Epithelial cell of prostate (primary cell): Measurements from ENCODE around the gene VCAM1.
"Not testable (repeated sequence)": the region's sequence is repeated elsewhere in the genome, so short reads cannot be mapped to it uniquely, and the experiment has no call there.

ENCODE experiments used
- DNase-seq: peaks from one replicate; pipeline ENCODE4 v3.0.0-alpha.2; 2011; ENCODE audit warnings: low read depth, low spot score
- H3K27ac ChIP-seq: fragments of 450-650 bp; 2 replicates; pipeline ENCODE4 v1.5.1; 2017; ENCODE audit warnings: mild to moderate bottlenecking

VCAM1 gene, protein sequence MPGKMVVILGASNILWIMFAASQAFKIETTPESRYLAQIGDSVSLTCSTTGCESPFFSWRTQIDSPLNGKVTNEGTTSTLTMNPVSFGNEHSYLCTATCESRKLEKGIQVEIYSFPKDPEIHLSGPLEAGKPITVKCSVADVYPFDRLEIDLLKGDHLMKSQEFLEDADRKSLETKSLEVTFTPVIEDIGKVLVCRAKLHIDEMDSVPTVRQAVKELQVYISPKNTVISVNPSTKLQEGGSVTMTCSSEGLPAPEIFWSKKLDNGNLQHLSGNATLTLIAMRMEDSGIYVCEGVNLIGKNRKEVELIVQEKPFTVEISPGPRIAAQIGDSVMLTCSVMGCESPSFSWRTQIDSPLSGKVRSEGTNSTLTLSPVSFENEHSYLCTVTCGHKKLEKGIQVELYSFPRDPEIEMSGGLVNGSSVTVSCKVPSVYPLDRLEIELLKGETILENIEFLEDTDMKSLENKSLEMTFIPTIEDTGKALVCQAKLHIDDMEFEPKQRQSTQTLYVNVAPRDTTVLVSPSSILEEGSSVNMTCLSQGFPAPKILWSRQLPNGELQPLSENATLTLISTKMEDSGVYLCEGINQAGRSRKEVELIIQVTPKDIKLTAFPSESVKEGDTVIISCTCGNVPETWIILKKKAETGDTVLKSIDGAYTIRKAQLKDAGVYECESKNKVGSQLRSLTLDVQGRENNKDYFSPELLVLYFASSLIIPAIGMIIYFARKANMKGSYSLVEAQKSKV

DNA sequence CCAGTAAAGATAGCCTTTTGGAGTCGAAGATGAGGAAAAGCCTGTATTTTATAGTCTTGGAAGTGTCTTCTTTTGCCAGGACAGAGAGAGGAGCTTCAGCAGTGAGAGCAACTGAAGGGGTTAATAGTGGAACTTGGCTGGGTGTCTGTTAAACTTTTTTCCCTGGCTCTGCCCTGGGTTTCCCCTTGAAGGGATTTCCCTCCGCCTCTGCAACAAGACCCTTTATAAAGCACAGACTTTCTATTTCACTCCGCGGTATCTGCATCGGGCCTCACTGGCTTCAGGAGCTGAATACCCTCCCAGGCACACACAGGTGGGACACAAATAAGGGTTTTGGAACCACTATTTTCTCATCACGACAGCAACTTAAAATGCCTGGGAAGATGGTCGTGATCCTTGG lies at the start of gene VCAM1:
Gene VCAM1 (plus strand): TSS at position 253 of the 400 bp plus-strand sequence. CDS start 119 bp downstream, at position 372.
- no peak for DNase-seq
- no peak within 1 kb of the TSS for H3K27ac ChIP-seq

- H3K27ac ChIP-seq: no peak overlapping the region
- no peak for DNase-seq
Measured at GRCh38 chr1:100670083-100670482, 49.5 kb upstream of the VCAM1 start.

- no peak for DNase-seq
- H3K27ac ChIP-seq: no peak overlapping the region
Measured at GRCh38 chr1:100671601-100672000, 47.9 kb upstream of the VCAM1 start.

DNA sequence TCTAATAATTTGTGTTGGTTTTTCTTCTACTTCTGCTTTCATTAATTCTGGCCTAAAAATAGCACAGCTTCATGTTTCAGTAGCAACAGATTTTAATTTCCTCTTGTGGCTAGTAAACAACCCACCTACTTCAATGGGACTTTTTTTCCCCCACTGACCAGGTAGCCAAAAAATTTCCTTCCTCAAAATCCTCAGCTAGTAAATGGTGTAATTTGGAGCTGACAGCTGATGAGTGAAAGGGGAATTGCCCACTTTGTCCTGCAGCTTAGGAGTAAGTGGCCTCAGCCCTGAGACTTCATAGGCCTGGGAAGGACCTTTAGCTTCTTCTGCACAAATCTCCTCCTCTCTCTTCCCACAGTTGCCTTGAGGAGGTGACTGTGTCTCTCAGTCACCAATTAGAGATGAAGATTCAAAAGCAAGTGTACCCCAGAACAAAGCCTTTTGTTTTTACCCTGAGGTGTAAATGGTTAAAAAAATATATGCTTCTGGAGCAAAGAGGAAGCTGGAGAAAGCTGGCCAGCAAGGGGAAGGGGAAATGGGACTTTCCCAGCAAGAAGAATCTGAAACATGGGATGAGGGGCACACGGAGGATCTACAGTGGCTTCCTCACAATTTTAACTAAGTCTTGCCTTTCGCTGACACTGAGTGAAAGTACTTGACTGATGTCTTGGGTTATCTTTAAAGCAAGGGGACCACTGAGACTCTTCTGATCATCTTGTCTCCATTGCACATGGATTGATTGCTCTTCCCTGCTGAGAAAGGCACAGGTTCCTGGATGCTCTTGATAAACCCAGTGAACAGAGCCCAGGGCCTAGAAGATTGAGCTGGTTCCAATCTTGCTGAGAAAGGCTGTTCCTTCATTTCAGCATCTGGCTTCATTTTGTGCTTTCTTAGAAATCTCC lies 35.8 kb upstream of the VCAM1 start:
- no peak for DNase-seq
- H3K27ac ChIP-seq: no peak overlapping the region

GRCh38 chr1:100699744-100700143 lies 19.8 kb upstream of the VCAM1 start:
- H3K27ac ChIP-seq: no peak overlapping the region
- DNase-seq: no peak

DNA sequence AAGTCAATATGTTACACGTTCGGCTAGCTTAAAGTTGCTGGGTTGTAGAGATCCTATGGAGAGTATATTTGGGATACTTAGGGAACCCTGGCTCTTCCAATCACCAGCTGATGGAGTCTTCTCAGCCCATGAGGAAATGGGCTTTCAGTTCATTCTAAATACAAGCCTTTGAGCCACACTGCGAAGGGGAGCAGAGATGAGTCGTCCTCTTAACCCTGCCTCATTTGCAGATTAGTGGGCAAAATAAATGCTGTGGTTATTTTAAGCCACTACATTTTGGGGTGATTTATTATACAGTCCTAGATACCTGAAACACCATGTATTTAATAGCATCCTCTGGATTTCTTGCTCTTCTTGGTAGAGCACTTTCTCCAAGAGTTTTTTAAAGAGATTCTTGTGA lies 19.0 kb upstream of the VCAM1 start:
- no peak for DNase-seq
- no peak overlapping the region for H3K27ac ChIP-seq

GRCh38 chr1:100703052-100703451 lies 16.5 kb upstream of the VCAM1 start:
- no peak overlapping the region for H3K27ac ChIP-seq
- no peak for DNase-seq

DNA sequence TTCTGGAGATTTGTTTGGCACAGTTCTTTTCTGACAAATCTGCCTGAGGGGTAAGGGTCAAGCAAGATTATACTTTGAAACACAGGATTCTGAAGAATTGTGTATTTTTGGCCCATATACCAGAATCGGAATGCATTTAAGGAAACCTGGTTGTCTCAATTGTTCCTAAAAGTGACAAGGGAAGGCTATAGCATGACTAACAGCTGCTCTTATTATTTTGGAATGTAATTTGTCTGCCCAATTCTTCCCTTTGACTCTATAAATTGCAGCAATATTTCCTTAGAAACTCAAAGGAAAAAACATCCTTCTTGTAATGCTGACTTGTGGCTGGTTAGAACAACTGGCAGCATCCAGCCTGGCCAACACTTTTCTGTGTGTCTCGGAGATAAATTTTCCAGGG lies 15.8 kb upstream of the VCAM1 start:
- no peak overlapping the region for H3K27ac ChIP-seq
- no peak for DNase-seq

DNA sequence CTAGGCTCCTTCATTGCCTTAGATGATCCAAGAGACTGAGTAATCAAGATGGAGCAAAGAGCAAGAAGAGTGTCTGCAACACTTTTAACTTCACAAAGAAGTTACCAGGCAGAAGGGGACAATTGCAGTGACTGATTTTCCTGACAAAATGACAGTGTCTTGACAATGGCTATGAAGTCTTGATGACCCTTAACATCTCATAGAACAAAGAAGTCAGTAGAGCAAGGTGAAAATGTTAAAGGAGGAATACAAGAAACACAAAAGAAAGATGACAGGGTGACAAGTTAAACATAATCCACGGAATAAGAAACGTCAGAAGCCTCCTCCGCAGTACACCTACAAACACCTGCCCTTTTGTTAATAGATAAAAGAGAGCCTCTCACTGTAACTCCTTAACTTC lies 15.1 kb upstream of the VCAM1 start:
- DNase-seq: no peak
- H3K27ac ChIP-seq: no peak overlapping the region

DNA sequence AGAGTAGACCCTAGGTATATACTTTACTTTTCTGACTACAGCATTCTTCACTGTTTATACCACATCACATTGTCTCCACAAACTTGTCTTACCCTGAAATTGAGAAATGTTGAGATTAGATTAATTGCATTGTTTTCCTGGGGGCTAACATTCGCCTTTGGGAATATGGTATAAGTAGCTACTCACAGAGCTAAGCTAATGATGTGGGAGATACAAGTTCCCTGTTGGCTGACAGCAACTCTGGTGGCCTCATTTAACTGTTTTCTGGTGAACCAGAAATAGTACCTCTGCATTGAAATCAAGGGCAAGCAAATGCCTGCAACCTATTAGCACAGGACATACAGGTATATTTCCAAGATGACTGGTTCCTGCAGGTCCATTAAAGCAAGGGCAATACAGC lies 13.2 kb upstream of the VCAM1 start:
- DNase-seq: no peak
- no peak overlapping the region for H3K27ac ChIP-seq

DNA sequence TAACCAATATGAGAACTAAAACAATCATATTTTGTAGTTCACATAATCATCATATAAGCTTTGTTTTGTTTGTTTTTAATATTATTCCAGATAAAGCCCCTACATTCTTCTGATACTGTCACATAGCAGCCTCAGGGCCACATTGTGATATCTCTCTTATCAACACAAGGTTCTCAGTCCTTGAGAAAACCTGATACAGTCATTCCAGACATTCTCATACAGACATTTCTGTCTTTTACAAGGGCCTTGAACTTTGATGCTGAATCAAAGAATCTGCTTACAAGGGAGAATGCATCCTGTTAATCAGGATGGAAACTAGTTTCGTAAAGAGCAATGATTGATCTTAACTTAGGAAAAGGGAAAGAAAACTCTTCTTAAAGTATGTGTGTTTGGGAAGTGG lies 12.7 kb upstream of the VCAM1 start:
- no peak for DNase-seq
- H3K27ac ChIP-seq: no peak overlapping the region

- no peak for DNase-seq
- no peak overlapping the region for H3K27ac ChIP-seq
Measured at GRCh38 chr1:100708476-100709062, 11.0 kb upstream of the VCAM1 start.

DNA sequence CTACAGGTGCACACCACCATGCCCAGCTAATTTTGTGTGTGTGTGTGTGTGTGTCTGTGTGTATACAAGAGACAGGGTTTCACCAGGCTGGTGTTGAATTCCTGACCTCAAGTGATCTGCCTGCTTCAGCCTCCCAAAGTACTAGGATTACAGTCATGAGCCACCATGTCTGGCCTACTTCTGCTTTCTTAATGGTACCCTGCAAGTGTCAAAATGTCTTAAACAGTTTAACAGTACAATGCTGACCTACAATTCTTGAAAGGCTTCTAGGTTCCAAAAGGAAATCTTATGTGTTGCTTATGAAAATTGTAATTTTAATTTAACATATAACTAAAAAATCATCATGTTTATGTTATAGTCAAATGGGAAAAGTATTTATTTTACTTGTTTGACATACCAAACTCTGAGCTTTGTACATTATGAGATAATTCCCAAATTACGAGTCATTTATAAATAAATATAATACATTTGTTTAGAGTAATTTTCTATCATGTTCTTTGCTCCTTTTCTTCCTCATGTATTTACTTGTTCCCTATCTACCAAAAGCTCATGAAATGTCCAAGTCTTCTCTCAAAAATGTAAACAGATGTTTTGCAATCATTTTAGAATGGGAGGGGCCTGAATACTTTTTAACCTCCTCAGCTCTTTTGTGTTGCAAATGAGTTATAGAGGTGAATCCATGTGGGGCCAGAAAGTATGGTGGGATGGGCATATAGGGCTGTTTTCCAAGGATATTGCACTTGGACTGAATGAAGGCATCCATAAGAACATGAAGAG lies 8.4 kb upstream of the VCAM1 start:
- DNase-seq: no peak

DNA sequence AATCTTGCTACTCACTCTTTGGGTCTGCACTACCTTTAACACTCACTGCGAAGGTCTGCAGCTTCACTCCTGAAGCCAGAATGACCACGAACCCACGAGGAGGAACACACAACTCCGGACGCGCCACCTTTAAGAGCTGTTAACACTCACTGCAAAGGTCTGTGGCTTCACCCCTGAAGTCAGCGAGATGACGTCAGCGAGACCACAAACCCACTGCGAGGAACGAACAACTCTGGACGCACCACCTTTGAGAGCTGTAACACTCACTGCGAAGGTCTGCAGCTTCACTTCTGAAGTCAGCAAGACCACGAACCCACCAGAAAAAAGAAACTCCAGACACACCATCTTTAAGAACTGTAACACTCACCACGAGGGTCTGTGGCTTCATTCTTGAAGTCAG lies 6.5 kb upstream of the VCAM1 start:
- not testable (repeated sequence) for H3K27ac ChIP-seq, DNase-seq

More for the DNA sequence above, 8.4 kb upstream of the VCAM1 start:
- H3K27ac ChIP-seq: no peak overlapping the region

DNA sequence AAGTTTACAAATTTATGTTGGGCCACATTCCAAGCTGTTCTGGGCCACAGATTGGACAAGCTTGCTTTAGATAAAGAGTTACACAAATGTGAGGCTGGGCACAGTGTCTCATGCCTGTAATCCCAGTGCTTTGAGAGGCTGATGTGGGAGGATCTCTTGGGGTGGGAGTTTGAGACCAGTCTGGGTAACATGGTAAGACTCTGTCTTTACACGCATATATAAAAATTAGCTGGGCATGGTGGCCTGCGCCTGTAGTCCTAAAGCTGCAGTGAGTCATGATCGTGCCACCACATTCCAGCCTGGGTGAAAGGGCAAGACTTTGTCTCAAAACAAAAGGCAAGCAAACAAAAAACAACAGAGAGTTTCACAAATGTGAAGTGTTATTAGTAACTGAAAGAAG lies 5.9 kb upstream of the VCAM1 start:
- H3K27ac ChIP-seq: no peak overlapping the region
- DNase-seq: no peak

- DNase-seq: no peak
- H3K27ac ChIP-seq: no peak overlapping the region
Measured at GRCh38 chr1:100714599-100714998, 4.9 kb upstream of the VCAM1 start.

DNA sequence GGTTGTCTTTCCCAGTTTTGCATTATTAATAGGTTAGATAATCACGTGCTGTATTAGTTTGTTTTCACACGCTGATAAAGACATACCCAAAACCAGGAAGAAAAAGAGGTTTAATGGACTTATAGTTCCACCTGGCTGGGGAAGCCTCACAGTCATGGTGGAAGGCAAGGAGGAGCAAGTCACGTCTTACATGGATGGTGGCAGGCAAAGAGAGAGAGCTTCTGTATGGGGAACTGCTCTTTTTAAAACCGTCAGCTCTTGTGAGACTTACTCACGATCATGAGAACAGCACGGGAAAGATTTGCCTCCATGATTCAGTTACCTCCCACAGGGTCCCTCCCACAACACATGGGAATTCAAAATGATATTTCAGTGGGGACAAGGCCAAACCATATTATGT lies 2.3 kb upstream of the VCAM1 start:
- DNase-seq: no peak
- H3K27ac ChIP-seq: no peak overlapping the region

- no peak overlapping the region for H3K27ac ChIP-seq
- no peak for DNase-seq
Measured at GRCh38 chr1:100718581-100718980, 961 bp upstream of the VCAM1 start.

GRCh38 chr1:100720101-100720500 lies 559 bp downstream of the VCAM1 start:
- H3K27ac ChIP-seq: no peak overlapping the region
- DNase-seq: no peak

DNA sequence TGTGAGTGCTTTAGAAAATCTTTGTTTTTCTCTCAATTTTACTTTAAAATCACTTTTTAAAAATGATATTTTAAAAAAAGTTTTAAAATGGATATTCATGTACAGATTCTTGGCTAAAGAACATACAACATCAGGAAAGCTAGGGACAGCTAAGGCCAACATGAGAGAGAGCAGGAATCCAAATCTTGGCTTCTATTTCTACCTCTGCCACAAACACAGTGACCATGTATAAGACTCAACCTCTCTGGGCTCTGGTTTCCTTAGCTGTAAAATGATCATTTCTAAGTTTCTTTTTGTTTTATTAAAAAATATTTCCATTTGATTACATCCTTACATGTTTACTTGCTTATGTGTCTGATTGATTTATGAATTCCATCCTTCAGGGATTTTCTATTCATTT lies 1.2 kb downstream of the VCAM1 start:
- H3K27ac ChIP-seq: no peak overlapping the region
- DNase-seq: no peak
